ENCODE results near the gene KLHL22. TPM values are rescaled to one million over a fixed set of nuclear protein-coding genes. Genes with fewer than 3 reads are reported as not detected.

The KLHL22 gene
- total RNA-seq, 6 donors from 2014 or later, result 17.5 to 48.2 (median 22.7) TPM

- H3K4me3 ChIP-seq, result peak overlapping the region in 3 of 4 donors; percentile 20 to 33 (median 27)
- ATAC-seq (ENCODE audit: low FRiP score in 2 of 2) (no peak), DNase-seq (peak in 1 of 2 donors; percentile 85)
- no peaks in the 10 kb centered on the region for H3K9me3 ChIP-seq
- 66% methylated on average over 7 to 36 of the region's 59 CpGs for WGBS, 2 donors
- peaks cover 0 to 21% (median 5%) of the 10 kb centered on the region in 4 donors for H3K27me3 ChIP-seq
- TF ChIP-seq CTCF (IDR thresholded peaks at IDR 0.05) (no peak), POLR2A (IDR thresholded peaks at IDR 0.05) (no peak), POLR2AphosphoS5 (IDR thresholded peaks at IDR 0.05) (no peak)
- H3K36me3 ChIP-seq, result peaks cover 0 to 39% (median 6%) of the 10 kb centered on the region in 4 donors
- peaks cover 12 to 41% (median 18%) of the 10 kb centered on the region in 4 donors for H3K4me1 ChIP-seq
- peak overlapping the region in 1 of 4 donors; percentile 58 for H3K27ac ChIP-seq
These were observed 70.5 kb downstream of the KLHL22 start for GRCh38 chr22:20424932-20425565.

GRCh38 chr22:20424568-20424931 lies 71.0 kb downstream of the KLHL22 start:
- peaks cover 0 to 16% (median 5%) of the 10 kb centered on the region in 4 donors for H3K27me3 ChIP-seq
- WGBS, 2 donors, result 75 to 78% methylated on average over 5 to 15 of the region's 15 CpGs
- H3K4me3 ChIP-seq, result no peak overlapping the region
- H3K27ac ChIP-seq, result peak overlapping the region in 2 of 4 donors; percentile 9 to 58
- DNase-seq (peak in 1 of 2 donors; percentile 74), ATAC-seq (ENCODE audit: low FRiP score in 2 of 2) (no peak)
- peaks cover 7 to 36% (median 13%) of the 10 kb centered on the region in 4 donors for H3K4me1 ChIP-seq
- no peaks in the 10 kb centered on the region for H3K9me3 ChIP-seq
- no peak for TF ChIP-seq CTCF (IDR thresholded peaks at IDR 0.05)
- peaks cover 0 to 39% (median 6%) of the 10 kb centered on the region in 4 donors for H3K36me3 ChIP-seq

GRCh38 chr22:20423906-20424551 lies 71.6 kb downstream of the KLHL22 start:
- Histone ChIP-seq H3K36me3 (peaks cover 0 to 35% (median 6%) of the 10 kb centered on the region in 4 donors), H3K9me3 (no peaks in the 10 kb centered on the region), H3K27ac (peak overlapping the region in 2 of 4 donors; percentile 9 to 58), H3K4me3 (no peak overlapping the region), H3K4me1 (peaks cover 1 to 31% (median 8%) of the 10 kb centered on the region in 4 donors), H3K27me3 (peaks cover 0 to 14% (median 5%) of the 10 kb centered on the region in 4 donors)
- ATAC-seq (ENCODE audit: low FRiP score in 2 of 2), result no peak
- WGBS, 2 donors, result 57 to 62% methylated on average over 9 to 27 of the region's 31 CpGs
- peak in 1 of 2 donors; percentile 78 for DNase-seq
- no peak for TF ChIP-seq POLR2AphosphoS5 (IDR thresholded peaks at IDR 0.05)
- no peak for TF ChIP-seq CTCF (IDR thresholded peaks at IDR 0.05)
- no peak for TF ChIP-seq POLR2A (IDR thresholded peaks at IDR 0.05)
- TF ChIP-seq EP300 (IDR thresholded peaks at IDR 0.05), result no peak

GRCh38 chr22:20423008-20423905 lies 72.3 kb downstream of the KLHL22 start:
- Histone ChIP-seq H3K27ac (peak overlapping the region in 1 of 4 donors; percentile 9), H3K36me3 (peaks cover 0 to 27% (median 6%) of the 10 kb centered on the region in 4 donors), H3K4me1 (peaks cover 4 to 31% (median 7%) of the 10 kb centered on the region in 4 donors), H3K9me3 (no peaks in the 10 kb centered on the region), H3K27me3 (peaks cover 0 to 14% (median 5%) of the 10 kb centered on the region in 4 donors), H3K4me3 (no peak overlapping the region)
- TF ChIP-seq CTCF (IDR thresholded peaks at IDR 0.05), result no peak
- no peak for TF ChIP-seq POLR2AphosphoS5 (IDR thresholded peaks at IDR 0.05)
- TF ChIP-seq EP300 (IDR thresholded peaks at IDR 0.05), result no peak
- no peak for TF ChIP-seq POLR2A (IDR thresholded peaks at IDR 0.05)
- 61 to 70% methylated on average over 11 to 19 of the region's 20 CpGs for WGBS, 2 donors
- peak in 1 of 2 donors; percentile 5 for ATAC-seq (ENCODE audit: low FRiP score in 2 of 2)
- peak in 1 of 2 donors; percentile 72 for DNase-seq
